Liver (tissue), 9 donors: ENCODE data around the gene PGM5. TPM values are rescaled to one million over a fixed set of nuclear protein-coding genes. Genes with fewer than 3 reads are reported as not detected.

ENCODE experiments used
- DNase-seq: peaks from one replicate; pipeline ENCODE4 v3.0.0-alpha.2; 2017; ENCODE audit warnings: low spot score
- H3K27ac ChIP-seq, 2 donors: one replicate each; pipeline ENCODE4 v1.7.0; 2013; ENCODE audit warnings: inconsistent platforms in 2 of 2, low read length in 2 of 2, control low read depth in 1 of 2, low read depth in 1 of 2, mild to moderate bottlenecking in 1 of 2
- H3K27me3 ChIP-seq, 4 donors: one replicate each; pipeline versions ENCODE4 v1.6.1 to v1.7.0; 2013; ENCODE audit warnings: low read length in 3 of 4, inconsistent platforms in 1 of 4, mild to moderate bottlenecking in 1 of 4, moderate library complexity in 1 of 4; ENCODE audit not compliant: control insufficient read depth in 4 of 4, insufficient read depth in 4 of 4
- H3K36me3 ChIP-seq, 4 donors: one replicate each; pipeline versions ENCODE4 v1.6.1 to v1.7.0; 2013; ENCODE audit warnings: low read length in 3 of 4, mild to moderate bottlenecking in 3 of 4, low read depth in 1 of 4, moderate library complexity in 1 of 4; ENCODE audit not compliant: control insufficient read depth in 4 of 4, insufficient read depth in 3 of 4
- H3K4me1 ChIP-seq, 4 donors: one replicate each; pipeline versions ENCODE4 v1.6.1 to v1.7.0; 2013; ENCODE audit warnings: low read length in 3 of 4, mild to moderate bottlenecking in 3 of 4, moderate library complexity in 1 of 4; ENCODE audit not compliant: control insufficient read depth in 4 of 4, insufficient read depth in 4 of 4
- H3K4me3 ChIP-seq, 3 donors: one replicate each; pipeline versions ENCODE4 v1.6.1 to v1.7.0; 2013; ENCODE audit warnings: low read length in 3 of 3, control low read depth in 1 of 3, low read depth in 1 of 3, mild to moderate bottlenecking in 1 of 3
- H3K9ac ChIP-seq, 2 donors: one replicate each; pipeline ENCODE4 v1.7.0; 2013; ENCODE audit warnings: low read length in 2 of 2, mild to moderate bottlenecking in 2 of 2, moderate library complexity in 2 of 2, control low read depth in 1 of 2, low read depth in 1 of 2
- H3K9me3 ChIP-seq, 4 donors: one replicate each; pipeline versions ENCODE4 v1.6.1 to v1.7.0; 2013; ENCODE audit warnings: low read length in 3 of 4; ENCODE audit not compliant: control insufficient read depth in 4 of 4
- EGR1 ChIP-seq, 2 donors: IDR thresholded peaks; 2 replicates each; pipeline ENCODE4 v1.6.1; 2016 to 2018; ENCODE audit warnings: antibody characterized with exemption in 2 of 2, low read depth in 2 of 2
- GABPA ChIP-seq, 2 donors: IDR thresholded peaks in 1 of 2; conservative IDR thresholded peaks in 1 of 2; 2 replicates each; pipeline ENCODE4 v1.6.1; 2016; ENCODE audit warnings: antibody characterized with exemption in 2 of 2, mild to moderate bottlenecking in 1 of 2, moderate library complexity in 1 of 2
- HNF4G ChIP-seq: IDR thresholded peaks from 2 replicates; pipeline ENCODE4 v1.6.1; 2016; ENCODE audit warnings: antibody characterized with exemption
- JUND ChIP-seq, 2 donors: IDR thresholded peaks; 2 replicates each; pipeline ENCODE4 v1.6.1; 2016; ENCODE audit warnings: antibody characterized with exemption in 2 of 2
- NR2F2 ChIP-seq: IDR thresholded peaks from 2 replicates; pipeline ENCODE4 v1.6.1; 2016; ENCODE audit warnings: antibody characterized with exemption
- SP1 ChIP-seq: IDR thresholded peaks from 2 replicates; pipeline ENCODE4 v1.6.1; 2018; ENCODE audit warnings: antibody characterized with exemption, mild to moderate bottlenecking
- TAF1 ChIP-seq: conservative IDR thresholded peaks from 2 replicates; pipeline ENCODE4 v1.6.1; 2016; ENCODE audit warnings: antibody characterized with exemption, mild to moderate bottlenecking
- polyA plus RNA-seq, 2 donors: library from polyadenylated mRNA; stranded (reverse) in 1 of 2; unstranded in 1 of 2; fragments of 200-250 nt in 1 of 2; fragments of >200 nt in 1 of 2; fragmentation: Nextera tagmentation in 1 of 2; extraction: Ambion mirVana in 1 of 2; gene quantifications; one replicate each; pipeline versions ENCODE4 v1.2.1 to v1.2.3, GENCODE V29; 2013 to 2015
- total RNA-seq, 2 donors: library from RNA; depleted of rRNA; stranded (reverse); fragments of >200 nt; gene quantifications; one replicate each; pipeline ENCODE4 v1.2.3, GENCODE V29; 2014
- TF ChIP-seq, protein P1 (sequence below): IDR thresholded peaks from 2 replicates; pipeline ENCODE4 v1.6.1; 2016; ENCODE audit warnings: antibody characterized with exemption, mild to moderate bottlenecking
- TF ChIP-seq, protein P2 (sequence below): IDR thresholded peaks from 2 replicates; pipeline ENCODE4 v1.6.1; 2016; ENCODE audit warnings: antibody characterized with exemption
- TF ChIP-seq, protein P3 (sequence below): fragments of 150-350 bp; IDR thresholded peaks from 2 replicates; pipeline ENCODE4 v1.5.1; 2017; ENCODE audit warnings: improper control_type of control experiment, low read depth, low read length; ENCODE audit not compliant: missing input control
- donor health status: healthy.
- donor health status: healthy.
- donor health status: healthy.
- donor health status: healthy.
- donor health status: healthy.

Gene PGM5
- total and polyA plus RNA-seq, 4 donors = 0.63 to 8.5 (median 2.2) TPM

DNA sequence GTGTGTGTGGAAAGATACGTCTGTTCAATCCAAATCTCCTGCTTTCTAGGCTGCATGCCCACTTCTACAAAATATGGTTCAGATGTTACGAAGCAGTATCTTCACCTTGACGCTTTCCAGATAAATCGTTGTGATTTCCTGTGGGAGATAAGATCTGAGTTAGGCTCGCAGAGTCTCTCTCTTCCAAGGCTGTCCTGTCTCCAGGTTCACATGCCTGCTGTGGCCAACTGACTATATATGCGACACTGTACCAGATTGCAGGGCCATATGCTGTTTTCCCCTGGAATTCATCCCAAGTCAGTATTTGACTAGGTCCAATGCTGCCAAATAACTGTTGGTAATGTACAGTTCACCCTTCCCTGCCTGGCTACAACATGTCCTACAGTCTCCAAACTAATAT, 136.4 kb downstream of the PGM5 start (continued):
- TF ChIP-seq, protein P1, sequence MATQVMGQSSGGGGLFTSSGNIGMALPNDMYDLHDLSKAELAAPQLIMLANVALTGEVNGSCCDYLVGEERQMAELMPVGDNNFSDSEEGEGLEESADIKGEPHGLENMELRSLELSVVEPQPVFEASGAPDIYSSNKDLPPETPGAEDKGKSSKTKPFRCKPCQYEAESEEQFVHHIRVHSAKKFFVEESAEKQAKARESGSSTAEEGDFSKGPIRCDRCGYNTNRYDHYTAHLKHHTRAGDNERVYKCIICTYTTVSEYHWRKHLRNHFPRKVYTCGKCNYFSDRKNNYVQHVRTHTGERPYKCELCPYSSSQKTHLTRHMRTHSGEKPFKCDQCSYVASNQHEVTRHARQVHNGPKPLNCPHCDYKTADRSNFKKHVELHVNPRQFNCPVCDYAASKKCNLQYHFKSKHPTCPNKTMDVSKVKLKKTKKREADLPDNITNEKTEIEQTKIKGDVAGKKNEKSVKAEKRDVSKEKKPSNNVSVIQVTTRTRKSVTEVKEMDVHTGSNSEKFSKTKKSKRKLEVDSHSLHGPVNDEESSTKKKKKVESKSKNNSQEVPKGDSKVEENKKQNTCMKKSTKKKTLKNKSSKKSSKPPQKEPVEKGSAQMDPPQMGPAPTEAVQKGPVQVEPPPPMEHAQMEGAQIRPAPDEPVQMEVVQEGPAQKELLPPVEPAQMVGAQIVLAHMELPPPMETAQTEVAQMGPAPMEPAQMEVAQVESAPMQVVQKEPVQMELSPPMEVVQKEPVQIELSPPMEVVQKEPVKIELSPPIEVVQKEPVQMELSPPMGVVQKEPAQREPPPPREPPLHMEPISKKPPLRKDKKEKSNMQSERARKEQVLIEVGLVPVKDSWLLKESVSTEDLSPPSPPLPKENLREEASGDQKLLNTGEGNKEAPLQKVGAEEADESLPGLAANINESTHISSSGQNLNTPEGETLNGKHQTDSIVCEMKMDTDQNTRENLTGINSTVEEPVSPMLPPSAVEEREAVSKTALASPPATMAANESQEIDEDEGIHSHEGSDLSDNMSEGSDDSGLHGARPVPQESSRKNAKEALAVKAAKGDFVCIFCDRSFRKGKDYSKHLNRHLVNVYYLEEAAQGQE = no peak
- TF ChIP-seq HNF4G (no peak), NR2F2 (no peak), TAF1 (no peak), EGR1 (IDR thresholded peaks at IDR 0.05; ENCODE audit: low read depth in 2 of 2) (no peak)

GRCh38 chr9:68493541-68493940, 137.1 kb downstream of the PGM5 start:
- Histone ChIP-seq H3K4me3 (no peak overlapping the region), H3K36me3 (no peaks in the 10 kb centered on the region), H3K27me3 (peaks cover 0 to 2% (median 0%) of the 10 kb centered on the region in 4 donors), H3K4me1 (no peaks in the 10 kb centered on the region), H3K9ac (no peak overlapping the region), H3K27ac (no peak overlapping the region), H3K9me3 (no peaks in the 10 kb centered on the region)
- no peak for DNase-seq
- TF ChIP-seq, protein P2, sequence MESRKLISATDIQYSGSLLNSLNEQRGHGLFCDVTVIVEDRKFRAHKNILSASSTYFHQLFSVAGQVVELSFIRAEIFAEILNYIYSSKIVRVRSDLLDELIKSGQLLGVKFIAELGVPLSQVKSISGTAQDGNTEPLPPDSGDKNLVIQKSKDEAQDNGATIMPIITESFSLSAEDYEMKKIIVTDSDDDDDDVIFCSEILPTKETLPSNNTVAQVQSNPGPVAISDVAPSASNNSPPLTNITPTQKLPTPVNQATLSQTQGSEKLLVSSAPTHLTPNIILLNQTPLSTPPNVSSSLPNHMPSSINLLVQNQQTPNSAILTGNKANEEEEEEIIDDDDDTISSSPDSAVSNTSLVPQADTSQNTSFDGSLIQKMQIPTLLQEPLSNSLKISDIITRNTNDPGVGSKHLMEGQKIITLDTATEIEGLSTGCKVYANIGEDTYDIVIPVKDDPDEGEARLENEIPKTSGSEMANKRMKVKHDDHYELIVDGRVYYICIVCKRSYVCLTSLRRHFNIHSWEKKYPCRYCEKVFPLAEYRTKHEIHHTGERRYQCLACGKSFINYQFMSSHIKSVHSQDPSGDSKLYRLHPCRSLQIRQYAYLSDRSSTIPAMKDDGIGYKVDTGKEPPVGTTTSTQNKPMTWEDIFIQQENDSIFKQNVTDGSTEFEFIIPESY = no peak
- TF ChIP-seq, protein P1 = no peak
- no peak for TF ChIP-seq GABPA (IDR thresholded peaks at IDR 0.05 in 1 of 2, conservative IDR thresholded peaks at IDR 0.05 in 1 of 2)
- TF ChIP-seq NR2F2 = no peak
- TF ChIP-seq SP1 = no peak
- TF ChIP-seq TAF1 = no peak
- TF ChIP-seq, protein P3, sequence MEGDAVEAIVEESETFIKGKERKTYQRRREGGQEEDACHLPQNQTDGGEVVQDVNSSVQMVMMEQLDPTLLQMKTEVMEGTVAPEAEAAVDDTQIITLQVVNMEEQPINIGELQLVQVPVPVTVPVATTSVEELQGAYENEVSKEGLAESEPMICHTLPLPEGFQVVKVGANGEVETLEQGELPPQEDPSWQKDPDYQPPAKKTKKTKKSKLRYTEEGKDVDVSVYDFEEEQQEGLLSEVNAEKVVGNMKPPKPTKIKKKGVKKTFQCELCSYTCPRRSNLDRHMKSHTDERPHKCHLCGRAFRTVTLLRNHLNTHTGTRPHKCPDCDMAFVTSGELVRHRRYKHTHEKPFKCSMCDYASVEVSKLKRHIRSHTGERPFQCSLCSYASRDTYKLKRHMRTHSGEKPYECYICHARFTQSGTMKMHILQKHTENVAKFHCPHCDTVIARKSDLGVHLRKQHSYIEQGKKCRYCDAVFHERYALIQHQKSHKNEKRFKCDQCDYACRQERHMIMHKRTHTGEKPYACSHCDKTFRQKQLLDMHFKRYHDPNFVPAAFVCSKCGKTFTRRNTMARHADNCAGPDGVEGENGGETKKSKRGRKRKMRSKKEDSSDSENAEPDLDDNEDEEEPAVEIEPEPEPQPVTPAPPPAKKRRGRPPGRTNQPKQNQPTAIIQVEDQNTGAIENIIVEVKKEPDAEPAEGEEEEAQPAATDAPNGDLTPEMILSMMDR = no peak
- no peak for TF ChIP-seq JUND (IDR thresholded peaks at IDR 0.05)
- TF ChIP-seq HNF4G = no peak
